A549 (cell line): ENCODE results near the gene CKAP5. TPM values are rescaled to one million over a fixed set of nuclear protein-coding genes. Genes with fewer than 3 reads are reported as not detected.

Experiments
- ATAC-seq, 2 experiments: fragments of 200-7000 bp in 1 of 2; fragments of >200 bp in 1 of 2; cut with Nextera tagmentation in 1 of 2; cut with Tn5 transposase in 1 of 2; 3 replicates each; pipeline versions ENCODE4 v1.8.0 to v1.9.1; 2018 to 2020; ENCODE audit warnings: mild to moderate bottlenecking in 1 of 2, moderate library complexity in 1 of 2
- CTCF ChIA-PET: fragments of 300-600 bp; sonication (Branson Sonifier 250); formaldehyde crosslinking; extraction: SDS; loops from one replicate; lab custom pipeline; 2021; ENCODE audit warnings: antibody characterized with exemption, inconsistent platforms; lab: Yijun Ruan, JAX
- POLR2A ChIA-PET: fragments of 350-600 bp; formaldehyde crosslinking; extraction: SDS; loops from one replicate; lab custom pipeline; 2021; ENCODE audit warnings: antibody characterized with exemption, inconsistent platforms; lab: Yijun Ruan, JAX
- DNase-seq, 2 experiments: peaks; one replicate each; pipeline versions ENCODE4 v3.0.0 to v3.0.0-alpha.2; 2011 to 2016; ENCODE audit warnings: low read depth in 1 of 2, low spot score in 1 of 2
- FAIRE-seq: peaks from 2 replicates; lab custom pipeline; 2011; peaks lifted over from hg19 to GRCh38; lab: Jason Lieb, UNC
- H3K27ac ChIP-seq, 2 experiments: fragments of >200 bp; sonication (Bioruptor Twin); formaldehyde crosslinking; 3 replicates each; pipeline ENCODE4 v1.5.1; 2016 to 2017
- H3K4me1 ChIP-seq: fragments of >200 bp; sonication (Bioruptor Twin); formaldehyde crosslinking; 3 replicates; pipeline ENCODE4 v1.6.1; 2016
- H3K4me2 ChIP-seq: fragments of >200 bp; sonication (Bioruptor Twin); formaldehyde crosslinking; 3 replicates; pipeline ENCODE4 v1.6.1; 2016
- H3K4me3 ChIP-seq: fragments of >200 bp; sonication (Bioruptor Twin); formaldehyde crosslinking; 3 replicates; pipeline ENCODE4 v1.5.1; 2016
- H3K9me3 ChIP-seq: fragments of >200 bp; sonication (Bioruptor Twin); formaldehyde crosslinking; 3 replicates; pipeline ENCODE4 v1.6.1; 2016
- BHLHE40 ChIP-seq: IDR thresholded peaks from 2 replicates; pipeline ENCODE4 v1.6.1; 2012; ENCODE audit warnings: low read depth, low read length, inconsistent platforms
- CBX2 ChIP-seq: fragments of 200-600 bp; sonication (generic); IDR thresholded peaks from 2 replicates; pipeline ENCODE4 v1.6.1; 2016; ENCODE audit warnings: low read depth, mild to moderate bottlenecking, borderline replicate concordance
- EHF ChIP-seq: fragments of 250-450 bp; sonication (Bioruptor Pico); IDR thresholded peaks from 2 replicates; pipeline ENCODE4 v1.5.0; 2020; ENCODE audit warnings: mild to moderate bottlenecking
- EHMT2 ChIP-seq: fragments of 200-600 bp; sonication (generic); IDR thresholded peaks from 2 replicates; pipeline ENCODE4 v1.6.1; 2016; ENCODE audit warnings: antibody characterized with exemption, low read depth, mild to moderate bottlenecking, moderate library complexity
- ESRRA ChIP-seq: fragments of 150-350 bp; IDR thresholded peaks from 2 replicates; pipeline ENCODE4 v1.6.1; 2014; ENCODE audit warnings: mild to moderate bottlenecking, low read length, borderline replicate concordance
- GATA3 ChIP-seq: IDR thresholded peaks from 2 replicates; pipeline ENCODE4 v1.6.1; 2012; ENCODE audit warnings: borderline replicate concordance
- HEYL ChIP-seq: fragments of 250-450 bp; sonication (Bioruptor Pico); IDR thresholded peaks from 2 replicates; pipeline ENCODE4 v1.8.0; 2021; ENCODE audit warnings: mild to moderate bottlenecking, moderate library complexity
- HOXB13 ChIP-seq: fragments of 250-450 bp; sonication (Bioruptor Pico); IDR thresholded peaks from 2 replicates; pipeline ENCODE4 v1.5.0; 2020; ENCODE audit warnings: low read depth, mild to moderate bottlenecking, moderate library complexity
- KDM5A ChIP-seq: fragments of 200-600 bp; sonication (generic); IDR thresholded peaks from 2 replicates; pipeline ENCODE4 v1.6.1; 2016; ENCODE audit warnings: antibody characterized with exemption, mild to moderate bottlenecking
- NFE2L2 ChIP-seq: fragments of 150-350 bp; conservative IDR thresholded peaks from 2 replicates; pipeline ENCODE4 v1.6.1; 2014; ENCODE audit warnings: low read length
- NPAS2 ChIP-seq: fragments of 250-450 bp; sonication (Bioruptor Pico); IDR thresholded peaks from 2 replicates; pipeline ENCODE4 v1.8.0; 2022; ENCODE audit warnings: mild to moderate bottlenecking, moderate library complexity, borderline replicate concordance
- NR3C1 ChIP-seq: fragments of >200 bp; sonication (Bioruptor Twin); formaldehyde crosslinking; IDR thresholded peaks from 3 replicates; pipeline ENCODE4 v1.6.1; 2017
- POLR2A ChIP-seq: IDR thresholded peaks from 2 replicates; pipeline ENCODE4 v1.6.1; 2012; ENCODE audit warnings: mild to moderate bottlenecking, low read length
- POLR2AphosphoS2 ChIP-seq: conservative IDR thresholded peaks from 2 replicates; pipeline ENCODE4 v1.6.1; 2012; ENCODE audit warnings: low read length, improper control_type of control experiment, inconsistent platforms
- RFX5 ChIP-seq: fragments of 450-650 bp; IDR thresholded peaks from 2 replicates; pipeline ENCODE4 v1.7.1; 2014; ENCODE audit warnings: antibody characterized with exemption, mild to moderate bottlenecking, moderate library complexity
- ZNF302 ChIP-seq: fragments of 250-450 bp; sonication (Bioruptor Pico); IDR thresholded peaks from 2 replicates; pipeline ENCODE4 v1.9.0; 2021; ENCODE audit warnings: inconsistent platforms, mild to moderate bottlenecking, moderate library complexity
- WGBS: methylation state at CpG from one replicate; pipeline ENCODE4 v1.1.6; 2017; ENCODE audit errors: missing lambda C conversion rate; 5-methylcytosine and 5-hydroxymethylcytosine counted together
- polyA plus RNA-seq, 4 experiments: library from polyadenylated mRNA; depleted of rRNA in 3 of 4; stranded (reverse); fragments of >200 nt; fragmentation: RNase III in 1 of 4; extraction: RNeasy Plus Mini Kit Qiagen cat#74134 plus additional on column Dnase treatment in 1 of 4; gene quantifications; 2 replicates in 3 of 4; 3 replicates in 1 of 4; pipeline ENCODE4 v1.2.3, GENCODE V29; 2011 to 2017
- TF ChIP-seq, protein P1 (sequence below): IDR thresholded peaks from 2 replicates; pipeline ENCODE4 v1.6.1; 2012; ENCODE audit warnings: low read depth, borderline replicate concordance
- TF ChIP-seq, protein P2 (sequence below): IDR thresholded peaks from 2 replicates; pipeline ENCODE4 v1.6.1; 2012
- TF ChIP-seq, protein P3 (sequence below): fragments of >200 bp; sonication (Bioruptor Twin); formaldehyde crosslinking; IDR thresholded peaks from 2 replicates; pipeline ENCODE4 v1.6.1; 2016
- TF ChIP-seq, protein P4 (sequence below): fragments of >200 bp; sonication (Bioruptor Twin); formaldehyde crosslinking; IDR thresholded peaks from 3 replicates; pipeline ENCODE4 v1.6.1; 2016
- TF ChIP-seq, protein P5 (sequence below): IDR thresholded peaks from 2 replicates; pipeline ENCODE4 v1.6.1; 2012
- TF ChIP-seq, protein P6 (sequence below): fragments of >200 bp; sonication (Bioruptor Twin); formaldehyde crosslinking; IDR thresholded peaks from 3 replicates; pipeline ENCODE4 v1.5.1; 2016

Gene CKAP5
- polyA plus RNA-seq, 2 of the 4 experiments (the other 2 are of a cell fraction), result 66.3 to 173 TPM

DNA sequence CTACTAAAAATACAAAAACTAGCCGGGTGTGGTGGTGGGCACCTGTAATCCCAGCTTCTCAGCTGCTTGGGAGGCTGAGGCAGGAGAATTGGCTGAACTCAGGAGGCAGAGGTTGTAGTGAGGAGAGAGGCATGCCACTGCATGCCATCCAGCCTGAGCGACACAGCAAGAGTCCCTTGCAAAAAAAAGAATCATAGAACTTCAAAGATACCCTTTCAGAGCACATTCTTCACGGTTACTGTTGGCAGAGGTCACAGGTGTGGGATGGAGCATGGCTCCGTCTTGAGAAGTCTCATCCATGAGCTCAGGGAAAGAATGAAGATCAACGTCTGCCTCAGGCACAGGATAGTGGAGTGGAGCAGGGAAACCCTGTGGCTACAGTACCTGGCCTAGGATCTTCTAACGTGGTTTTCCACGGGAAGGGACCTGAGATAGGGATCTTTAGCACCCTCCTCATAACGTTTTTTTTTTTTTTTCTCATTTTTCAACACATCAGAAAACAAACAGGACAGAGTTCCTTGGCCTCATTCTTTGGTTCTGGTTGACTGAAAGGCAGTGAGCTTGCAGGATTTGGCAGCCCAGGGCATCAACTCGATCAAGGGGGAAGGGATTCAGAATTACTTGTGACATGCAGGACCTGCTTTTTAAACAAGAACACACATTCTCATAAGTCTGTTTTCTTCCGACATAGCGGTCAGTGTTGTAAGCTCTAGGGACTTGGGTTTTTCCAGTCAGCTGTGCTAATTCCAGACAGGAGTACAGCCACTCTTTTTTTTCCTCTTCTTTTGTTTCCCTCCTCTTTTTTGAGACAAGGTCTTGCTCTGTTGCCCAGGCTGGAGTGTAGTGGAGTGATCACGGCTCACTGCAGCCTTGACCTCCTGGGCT lies 104.2 kb downstream of the CKAP5 start:
- DNase-seq (no peak), ATAC-seq (no peak), FAIRE-seq (no peak)
- ChIA-PET POLR2A (no interaction called here), CTCF (interaction anchor here (0.6 to 1.2 kb wide), 2 partner anchors 11 to 170 kb away, joined by 3 read pairs; no protein-coding TSS in a partner anchor)
- H3K4me2 ChIP-seq, result no peak overlapping the region
- no peaks in the 10 kb centered on the region for H3K9me3 ChIP-seq
- H3K27ac ChIP-seq, result no peak overlapping the region
- WGBS, result 79% methylated on average over 12 of the region's 12 CpGs
- H3K4me3 ChIP-seq, result no peak overlapping the region
- no peaks in the 10 kb centered on the region for H3K4me1 ChIP-seq
- TF ChIP-seq, protein P1, sequence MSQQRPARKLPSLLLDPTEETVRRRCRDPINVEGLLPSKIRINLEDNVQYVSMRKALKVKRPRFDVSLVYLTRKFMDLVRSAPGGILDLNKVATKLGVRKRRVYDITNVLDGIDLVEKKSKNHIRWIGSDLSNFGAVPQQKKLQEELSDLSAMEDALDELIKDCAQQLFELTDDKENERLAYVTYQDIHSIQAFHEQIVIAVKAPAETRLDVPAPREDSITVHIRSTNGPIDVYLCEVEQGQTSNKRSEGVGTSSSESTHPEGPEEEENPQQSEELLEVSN, result no peak
- TF ChIP-seq BHLHE40 (no peak), NFE2L2 (no peak), NPAS2 (CRISPR knock-in tag) (no peak), ZNF302 (CRISPR knock-in tag) (no peak)

DNA sequence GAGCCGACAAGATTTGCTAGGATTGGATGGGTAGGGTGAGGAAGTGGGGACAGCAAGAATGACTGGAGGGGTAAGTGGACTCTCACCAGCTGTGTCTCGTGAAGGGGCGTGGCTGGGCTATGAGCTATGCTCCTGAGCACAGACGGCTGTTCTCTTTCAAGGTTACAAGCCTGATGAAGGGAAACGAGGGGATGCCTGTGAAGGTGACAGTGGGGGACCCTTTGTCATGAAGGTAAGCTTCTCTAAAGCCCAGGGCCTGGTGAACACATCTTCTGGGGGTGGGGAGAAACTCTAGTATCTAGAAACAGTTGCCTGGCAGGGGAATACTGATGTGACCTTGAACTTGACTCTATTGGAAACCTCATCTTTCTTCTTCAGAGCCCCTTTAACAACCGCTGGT lies 107.2 kb downstream of the CKAP5 start:
- Histone ChIP-seq H3K9me3 (no peaks in the 10 kb centered on the region), H3K4me1 (no peaks in the 10 kb centered on the region), H3K4me3 (no peak overlapping the region), H3K27ac (no peak overlapping the region), H3K4me2 (no peak overlapping the region)
- TF ChIP-seq POLR2AphosphoS2 (no peak), NFE2L2 (no peak), RFX5 (no peak), NR3C1 (no peak), NPAS2 (CRISPR knock-in tag) (no peak), ESRRA (no peak), HOXB13 (no peak), EHMT2 (no peak), ZNF302 (CRISPR knock-in tag) (no peak), HEYL (CRISPR knock-in tag) (no peak), EHF (no peak)
- TF ChIP-seq, protein P2, sequence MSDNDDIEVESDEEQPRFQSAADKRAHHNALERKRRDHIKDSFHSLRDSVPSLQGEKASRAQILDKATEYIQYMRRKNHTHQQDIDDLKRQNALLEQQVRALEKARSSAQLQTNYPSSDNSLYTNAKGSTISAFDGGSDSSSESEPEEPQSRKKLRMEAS, result no peak
- TF ChIP-seq, protein P3, sequence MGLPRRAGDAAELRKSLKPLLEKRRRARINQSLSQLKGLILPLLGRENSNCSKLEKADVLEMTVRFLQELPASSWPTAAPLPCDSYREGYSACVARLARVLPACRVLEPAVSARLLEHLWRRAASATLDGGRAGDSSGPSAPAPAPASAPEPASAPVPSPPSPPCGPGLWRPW, result no peak
- TF ChIP-seq, protein P4, sequence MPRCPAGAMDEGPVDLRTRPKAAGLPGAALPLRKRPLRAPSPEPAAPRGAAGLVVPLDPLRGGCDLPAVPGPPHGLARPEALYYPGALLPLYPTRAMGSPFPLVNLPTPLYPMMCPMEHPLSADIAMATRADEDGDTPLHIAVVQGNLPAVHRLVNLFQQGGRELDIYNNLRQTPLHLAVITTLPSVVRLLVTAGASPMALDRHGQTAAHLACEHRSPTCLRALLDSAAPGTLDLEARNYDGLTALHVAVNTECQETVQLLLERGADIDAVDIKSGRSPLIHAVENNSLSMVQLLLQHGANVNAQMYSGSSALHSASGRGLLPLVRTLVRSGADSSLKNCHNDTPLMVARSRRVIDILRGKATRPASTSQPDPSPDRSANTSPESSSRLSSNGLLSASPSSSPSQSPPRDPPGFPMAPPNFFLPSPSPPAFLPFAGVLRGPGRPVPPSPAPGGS, result no peak
- TF ChIP-seq, protein P5, sequence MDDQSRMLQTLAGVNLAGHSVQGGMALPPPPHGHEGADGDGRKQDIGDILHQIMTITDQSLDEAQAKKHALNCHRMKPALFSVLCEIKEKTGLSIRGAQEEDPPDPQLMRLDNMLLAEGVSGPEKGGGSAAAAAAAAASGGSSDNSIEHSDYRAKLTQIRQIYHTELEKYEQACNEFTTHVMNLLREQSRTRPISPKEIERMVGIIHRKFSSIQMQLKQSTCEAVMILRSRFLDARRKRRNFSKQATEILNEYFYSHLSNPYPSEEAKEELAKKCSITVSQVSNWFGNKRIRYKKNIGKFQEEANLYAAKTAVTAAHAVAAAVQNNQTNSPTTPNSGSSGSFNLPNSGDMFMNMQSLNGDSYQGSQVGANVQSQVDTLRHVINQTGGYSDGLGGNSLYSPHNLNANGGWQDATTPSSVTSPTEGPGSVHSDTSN, result no peak
- ChIA-PET POLR2A (interaction anchor here (0.5 kb wide), 1 partner anchor 163 kb away, joined by 3 read pairs; no protein-coding TSS in a partner anchor), CTCF (interaction anchor here (1.3 kb wide), 1 partner anchor 9 kb away, joined by 3 read pairs; no protein-coding TSS in a partner anchor)
- ATAC-seq, result no peak
- no peak for DNase-seq
- 87% methylated on average over 6 of the region's 6 CpGs for WGBS
- no peak for FAIRE-seq

DNA sequence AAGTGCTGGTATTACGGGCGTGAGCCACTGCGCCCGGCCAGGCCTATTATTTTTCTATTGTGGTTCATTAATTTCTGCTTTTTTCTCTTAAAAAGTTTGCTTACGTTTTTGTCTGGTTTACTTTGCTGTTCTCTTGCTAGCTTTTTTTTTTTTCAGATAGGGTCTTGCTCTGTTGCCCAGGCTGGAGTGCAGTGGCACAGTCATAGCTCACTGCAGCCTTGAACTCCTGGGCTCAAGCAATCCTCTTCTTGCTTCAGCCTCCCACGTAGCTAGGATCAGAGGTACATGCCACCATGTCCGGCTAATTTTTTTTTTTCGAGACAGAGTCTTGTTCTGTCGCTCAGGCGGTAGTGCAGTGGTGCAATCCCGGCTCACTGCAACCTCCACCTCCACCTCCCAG lies 108.4 kb downstream of the CKAP5 start:
- H3K4me3 ChIP-seq, result no peak overlapping the region
- TF ChIP-seq EHF (no peak), CBX2 (no peak), GATA3 (no peak), HEYL (CRISPR knock-in tag) (no peak), KDM5A (no peak), POLR2A (no peak)
- TF ChIP-seq, protein P6, sequence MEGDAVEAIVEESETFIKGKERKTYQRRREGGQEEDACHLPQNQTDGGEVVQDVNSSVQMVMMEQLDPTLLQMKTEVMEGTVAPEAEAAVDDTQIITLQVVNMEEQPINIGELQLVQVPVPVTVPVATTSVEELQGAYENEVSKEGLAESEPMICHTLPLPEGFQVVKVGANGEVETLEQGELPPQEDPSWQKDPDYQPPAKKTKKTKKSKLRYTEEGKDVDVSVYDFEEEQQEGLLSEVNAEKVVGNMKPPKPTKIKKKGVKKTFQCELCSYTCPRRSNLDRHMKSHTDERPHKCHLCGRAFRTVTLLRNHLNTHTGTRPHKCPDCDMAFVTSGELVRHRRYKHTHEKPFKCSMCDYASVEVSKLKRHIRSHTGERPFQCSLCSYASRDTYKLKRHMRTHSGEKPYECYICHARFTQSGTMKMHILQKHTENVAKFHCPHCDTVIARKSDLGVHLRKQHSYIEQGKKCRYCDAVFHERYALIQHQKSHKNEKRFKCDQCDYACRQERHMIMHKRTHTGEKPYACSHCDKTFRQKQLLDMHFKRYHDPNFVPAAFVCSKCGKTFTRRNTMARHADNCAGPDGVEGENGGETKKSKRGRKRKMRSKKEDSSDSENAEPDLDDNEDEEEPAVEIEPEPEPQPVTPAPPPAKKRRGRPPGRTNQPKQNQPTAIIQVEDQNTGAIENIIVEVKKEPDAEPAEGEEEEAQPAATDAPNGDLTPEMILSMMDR, result no peak
- H3K4me2 ChIP-seq, result no peak overlapping the region
- H3K27ac ChIP-seq, result no peak overlapping the region
- DNase-seq (no peak), ATAC-seq (no peak), FAIRE-seq (no peak)
- H3K4me1 ChIP-seq, result no peaks in the 10 kb centered on the region
- CTCF ChIA-PET, result interaction anchor here (0.6 to 1.5 kb wide), 5 partner anchors 11 to 55 kb away, joined by 3 to 6 read pairs (median 3); no protein-coding TSS in a partner anchor
- no peaks in the 10 kb centered on the region for H3K9me3 ChIP-seq
- 94% methylated on average over 11 of the region's 11 CpGs for WGBS
- POLR2A ChIA-PET, result no interaction called here
